ENCODE measurements around the gene SIAH2. TPM values are rescaled to one million over a fixed set of nuclear protein-coding genes. Genes with fewer than 3 reads are reported as not detected.
A peak's percentile ranks its signal among the peaks of the same experiment; 100 is the strongest.

The SIAH2 gene, protein sequence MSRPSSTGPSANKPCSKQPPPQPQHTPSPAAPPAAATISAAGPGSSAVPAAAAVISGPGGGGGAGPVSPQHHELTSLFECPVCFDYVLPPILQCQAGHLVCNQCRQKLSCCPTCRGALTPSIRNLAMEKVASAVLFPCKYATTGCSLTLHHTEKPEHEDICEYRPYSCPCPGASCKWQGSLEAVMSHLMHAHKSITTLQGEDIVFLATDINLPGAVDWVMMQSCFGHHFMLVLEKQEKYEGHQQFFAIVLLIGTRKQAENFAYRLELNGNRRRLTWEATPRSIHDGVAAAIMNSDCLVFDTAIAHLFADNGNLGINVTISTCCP
- 10.4 and 14.0 TPM in 2 replicates for total RNA-seq (2011; cell fraction: chromatin; rRNA removed; ENCODE audit: low replicate concordance)
- 19.2 and 21.1 TPM in 2 replicates for total RNA-seq (2011; cell fraction: nucleolus; rRNA removed)
- 14.0 and 17.1 TPM in 2 replicates for total RNA-seq (2011; cell fraction: nucleoplasm; rRNA removed)
- total RNA-seq (2014; rRNA removed): 39.0 and 52.8 TPM in 2 replicates
- 22.6 and 23.4 TPM in 2 replicates for total RNA-seq (2014; rRNA removed; fragmentation: Illumina TruSeq; extraction: Trizol)
- total RNA-seq (2015; rRNA removed; fragmentation: Illumina TruSeq; extraction: Trizol): 24.6 and 24.8 TPM in 2 replicates
- 32.9 and 33.6 TPM in 2 replicates for total RNA-seq (2021)
- 34.9 and 37.8 TPM in 2 replicates for polyA plus RNA-seq (2011; rRNA removed)
- polyA plus RNA-seq (2011; cell fraction: cytosol; rRNA removed): 51.5 and 163 TPM in 2 replicates
- 35.1 and 65.2 TPM in 2 replicates for polyA plus RNA-seq (2011; cell fraction: nucleus; rRNA removed)
- polyA plus RNA-seq (2012): 19.7 and 22.9 TPM in 2 replicates
- 26.9 and 34.4 TPM in 2 replicates for polyA plus RNA-seq (2014; fragmentation: Illumina TruSeq; extraction: Trizol)
- 1 to 10 TPM; 4.8 to 7.5 TPM for polyA plus RNA-seq (2014; fragmentation: Nextera tagmentation; extraction: Ambion mirVana)
- 29.9 and 34.5 TPM in 2 replicates for polyA plus RNA-seq (2014; rRNA removed)
- polyA minus RNA-seq (2011; rRNA and poly(A)+ RNA removed): 25.2 and 48.9 TPM in 2 replicates
- polyA minus RNA-seq (2011; cell fraction: cytosol; rRNA and poly(A)+ RNA removed): 32.4 and 42.9 TPM in 2 replicates
- 12.4 and 12.8 TPM in 2 replicates for polyA minus RNA-seq (2011; cell fraction: nucleus; rRNA and poly(A)+ RNA removed)
- percentile 86 among the genes with signal in this experiment for Bru-seq, nascent RNA
- BruChase-seq, experiment 1, labeled RNA remaining after a 2-hour chase: percentile 77 among the genes with signal in this experiment
- BruChase-seq, experiment 2, labeled RNA remaining after a 6-hour chase: percentile 76 among the genes with signal in this experiment
- long read RNA-seq, experiment 1, transcript SIAH2-201 (2 exons, 2,517 nt): major isoform, 168 of 209 reads
- long read RNA-seq, experiment 1, partial matches to known transcripts: 29 of 209 reads
- long read RNA-seq, experiment 1, other reads (novel, unspliced or antisense): 11 of 209 reads
- long read RNA-seq, experiment 2, transcript SIAH2-201 (2 exons, 2,517 nt): major isoform, 45 of 64 reads
- long read RNA-seq, experiment 2, partial matches to known transcripts: 0 of 64 reads
- long read RNA-seq, experiment 2, other reads (novel, unspliced or antisense): 19 of 64 reads
- long read RNA-seq, experiment 3, transcript SIAH2-201 (2 exons, 2,517 nt): major isoform, 6 of 11 reads
- long read RNA-seq, experiment 3, partial matches to known transcripts: 0 of 11 reads
- long read RNA-seq, experiment 3, other reads (novel, unspliced or antisense): 5 of 11 reads

DNA sequence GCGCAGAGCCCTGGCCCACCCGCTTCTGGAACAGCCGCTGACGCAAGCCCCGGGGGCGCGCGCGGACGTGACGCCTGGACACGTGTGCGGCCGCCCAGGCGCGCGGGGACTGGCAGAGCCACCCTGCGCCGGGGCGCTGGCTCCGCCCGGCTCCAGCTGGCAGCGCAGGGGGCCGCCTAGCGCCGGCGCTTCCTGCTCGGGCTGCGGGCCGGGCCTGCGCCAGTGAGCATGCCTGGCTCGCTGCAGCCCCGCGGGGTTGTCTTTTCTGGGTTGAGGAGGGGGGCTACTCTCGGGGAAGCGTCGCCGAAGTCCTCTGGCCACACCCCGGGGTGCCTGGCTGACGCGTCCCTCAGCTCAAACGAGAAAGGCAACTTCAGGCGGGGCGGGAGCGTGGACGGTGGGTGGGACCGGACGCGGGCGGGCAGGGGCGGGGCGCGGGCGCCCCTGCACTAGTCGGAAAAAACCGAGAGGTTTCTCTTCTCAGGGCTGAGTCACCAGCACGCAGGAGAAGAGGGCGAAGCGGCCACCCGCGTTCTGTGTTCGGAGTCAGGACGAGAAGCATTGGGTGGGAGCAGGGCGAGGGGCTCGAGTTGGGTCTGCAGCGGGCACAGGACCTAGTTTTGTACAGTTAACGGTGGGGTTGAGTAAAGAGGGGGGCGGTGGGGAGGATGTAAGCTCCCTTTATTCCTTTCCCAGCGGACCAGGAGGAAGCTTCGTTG lies at the start of gene SIAH2:
SIAH2 (minus strand) TSS at position 48 of the 719 bp plus-strand sequence. CDS start 320 bp downstream, outside the sequence.
- peak within 1 kb of the TSS; percentile 87 for H2AFZ ChIP-seq (ENCODE audit: low read depth, low read length)
- no TSS peak for BruUV-seq (replicated peaks)
- peaks cover 19% of the 10 kb centered on the region for H3K36me3 ChIP-seq (ENCODE audit: control insufficient read depth, insufficient read depth, low read length)
- H3K4me3 ChIP-seq: peak within 1 kb of the TSS; percentile 72
- DNase-seq (ENCODE audit: extremely low read depth in 1 of 4, low spot score in 3 of 4) (peak; percentile 89 to 94 (median 92)), ATAC-seq (peak; percentile 83), FAIRE-seq (peak; percentile 19)
- H3K79me2 ChIP-seq (ENCODE audit: control insufficient read depth, insufficient read depth, low read length): peaks cover 54% of the 10 kb centered on the region
- H3K9ac ChIP-seq (ENCODE audit: insufficient read depth in 1 of 2, low read depth in 2 of 2, low read length in 2 of 2): peak within 1 kb of the TSS; percentile 78 to 98
- H3K27me3 ChIP-seq (ENCODE audit: control insufficient read depth in 2 of 2, insufficient read depth in 2 of 2, low read length in 2 of 2): no peaks in the 10 kb centered on the region
- H3K4me1 ChIP-seq (replicated peaks in 1 of 2; ENCODE audit: control insufficient read depth in 2 of 2, insufficient read depth in 2 of 2, low read length in 2 of 2): peaks cover 21 to 28% of the 10 kb centered on the region in 2 experiments; a peak in 4 of 5 replicates
- under 1% methylated on average over 43 of the region's 70 CpGs for WGBS (ENCODE audit: insufficient coverage, low coverage, missing lambda C conversion rate)
- peak within 1 kb of the TSS; percentile 84 for H3K27ac ChIP-seq (ENCODE audit: extremely low read depth, low read depth, low read length)
- H3K9me1 ChIP-seq (ENCODE audit: control insufficient read depth, insufficient read depth, low read length): no peaks in the 10 kb centered on the region
- ChIA-PET POLR2A (interaction anchor here (0.7 to 2.1 kb wide), 12 partner anchors 9 to 354 kb away, joined by 3 to 10 read pairs (median 4); no protein-coding TSS in a partner anchor), CTCF (ENCODE audit: low intra/inter-chr PET ratio) (no interaction called here)
- no peaks in the 10 kb centered on the region for H4K20me1 ChIP-seq (replicated peaks; ENCODE audit: control insufficient read depth, insufficient read depth, low read length)
- intact Hi-C loops (cut with micrococcal nuclease): loop anchor here (1.0 kb wide), 1 partner anchor 36 kb away; no protein-coding TSS in a partner anchor
- peak within 1 kb of the TSS; percentile 84 for H3K4me2 ChIP-seq (ENCODE audit: insufficient read depth, low read length)
- in situ Hi-C loops (cut with MboI): no loop called here
- no peaks in the 10 kb centered on the region for H3K9me3 ChIP-seq (replicated peaks; ENCODE audit: control insufficient read depth, insufficient read depth, low read depth, low read length)
- TF ChIP-seq KDM1A (IDR thresholded peaks at IDR 0.05) (peak; percentile 90 to 94), RB1 (IDR thresholded peaks at IDR 0.05; ENCODE audit: low read depth) (peak; percentile 50; the same call in 1 of the 2 replicates), U2AF2 (optimal IDR thresholded peaks at IDR 0.05; ENCODE audit: low read depth, low read length) (no peak), ZKSCAN3 (CRISPR knock-in tag; IDR thresholded peaks at IDR 0.05) (no peak), ZNF644 (tag; IDR thresholded peaks at IDR 0.05; ENCODE audit: low read depth) (no peak), HNRNPUL1 (IDR thresholded peaks at IDR 0.05; ENCODE audit: low read length) (no peak), KAT2B (IDR thresholded peaks at IDR 0.05; ENCODE audit: low read depth, low read length) (no peak), PURB (CRISPR knock-in tag; IDR thresholded peaks at IDR 0.05; ENCODE audit: low read depth) (no peak), L3MBTL2 (IDR thresholded peaks at IDR 0.05) (peak; percentile 66), FIP1L1 (IDR thresholded peaks at IDR 0.05; ENCODE audit: low read depth, low read length, poor library complexity, severe bottlenecking) (peak; percentile 77), ZNF551 (CRISPR knock-in tag; IDR thresholded peaks at IDR 0.05) (no peak), ZNF224 (CRISPR knock-in tag; IDR thresholded peaks at IDR 0.05) (no peak), YY1 (IDR thresholded peaks at IDR 0.05; ENCODE audit: borderline replicate concordance in 1 of 3, control insufficient read depth in 1 of 3, extremely low read depth in 1 of 3, insufficient read depth in 3 of 3, insufficient read length in 1 of 3, insufficient replicate concordance in 2 of 3, low read depth in 1 of 3, low read length in 2 of 3) (no peak), NFATC3 (IDR thresholded peaks at IDR 0.05) (no peak), ZBED1 (IDR thresholded peaks at IDR 0.05) (no peak)
